Uterus (tissue), 2 donors: Measurements from ENCODE around the gene MAP3K3.

Experiments
- CTCF ChIP-seq, 4 experiments: fragments of 200-600 bp in 2 of 4; fragments of 450-650 bp in 2 of 4; sonication (generic) in 2 of 4; IDR thresholded peaks; one replicate each; pipeline ENCODE4 v1.5.1; 2016 to 2019; ENCODE audit warnings: antibody characterized with exemption in 4 of 4, mild to moderate bottlenecking in 2 of 4, moderate library complexity in 1 of 4
- POLR2A ChIP-seq, 2 donors: fragments of 450-650 bp; IDR thresholded peaks; one replicate each; pipeline ENCODE4 v1.6.1; 2016; ENCODE audit warnings: antibody characterized with exemption in 2 of 2, mild to moderate bottlenecking in 1 of 2, moderate library complexity in 1 of 2

- TF ChIP-seq CTCF (IDR thresholded peaks at IDR 0.05): no peak
- no peak for TF ChIP-seq POLR2A (IDR thresholded peaks at IDR 0.05)
Measured at GRCh38 chr17:63706336-63707082, 84.3 kb downstream of the MAP3K3 start.
